ENCODE data around the gene CRYZ. TPM values are rescaled to one million over a fixed set of nuclear protein-coding genes. Genes with fewer than 3 reads are reported as not detected.
"Not testable (repeated sequence)": the region's sequence is repeated elsewhere in the genome, so short reads cannot be mapped to it uniquely, and the experiment has no call there.

The CRYZ gene
- polyA plus RNA-seq, 1 donor (not counting 4 experiments of a cell fraction or from before 2014, with no cell fraction given), result 213 TPM

- no peaks in the 10 kb centered on the region for H3K27me3 ChIP-seq (ENCODE audit: control insufficient read depth, extremely low read depth, insufficient read depth, low read length)
- no peak for TF ChIP-seq CTCF (optimal IDR thresholded peaks at IDR 0.05 in 1 of 3, IDR thresholded peaks at IDR 0.05 in 1 of 3, conservative IDR thresholded peaks at IDR 0.05 in 1 of 3; ENCODE audit: extremely low read depth in 1 of 3, insufficient read depth in 2 of 3, low read length in 3 of 3)
- H3K9me1 ChIP-seq (ENCODE audit: control insufficient read depth, extremely low read depth, insufficient read depth, low read length), result no peaks in the 10 kb centered on the region
- peaks cover 7 to 9% of the 10 kb centered on the region in 2 experiments for H3K36me3 ChIP-seq (ENCODE audit: control insufficient read depth in 2 of 2, extremely low read depth in 1 of 2, insufficient read depth in 2 of 2, low read length in 2 of 2)
- H4K20me1 ChIP-seq (ENCODE audit: control insufficient read depth, extremely low read depth, insufficient read depth, low read length), result no peaks in the 10 kb centered on the region
- H3K4me2 ChIP-seq (ENCODE audit: control insufficient read depth, extremely low read depth, insufficient read depth, low read depth, low read length), result no peak overlapping the region
- no peaks in the 10 kb centered on the region for H3K79me2 ChIP-seq (ENCODE audit: control insufficient read depth, insufficient read depth, low read length)
- no peak overlapping the region for H3K27ac ChIP-seq (ENCODE audit: control insufficient read depth, insufficient read depth, low read length)
- H3K4me3 ChIP-seq (ENCODE audit: control insufficient read depth in 2 of 3, extremely low read depth in 1 of 3, insufficient read depth in 2 of 3, low read depth in 1 of 3, low read length in 3 of 3), result no peak overlapping the region
- no peaks in the 10 kb centered on the region for H3K9me3 ChIP-seq (ENCODE audit: control insufficient read depth, low read depth, low read length)
- no peak overlapping the region for H3K9ac ChIP-seq (ENCODE audit: control insufficient read depth, extremely low read depth, insufficient read depth, low read length)
- no peak for DNase-seq (ENCODE audit: low read depth, low spot score)
- H2AFZ ChIP-seq (ENCODE audit: control insufficient read depth, low read length), result no peak overlapping the region
- FAIRE-seq, result no peak
- no peaks in the 10 kb centered on the region for H3K4me1 ChIP-seq (ENCODE audit: control insufficient read depth, extremely low read depth, insufficient read depth, low read length)
- dilution Hi-C loops (cut with MboI; ENCODE audit: extremely low pct_ligation_motif_present, low sequenced_read_pairs), result no loop called here
These were observed 31.0 kb upstream of the CRYZ start for GRCh38 chr1:74763807-74764206.

GRCh38 chr1:74756650-74757049 lies 23.8 kb upstream of the CRYZ start:
- peaks cover 8 to 14% of the 10 kb centered on the region in 2 experiments for H3K36me3 ChIP-seq (ENCODE audit: control insufficient read depth in 2 of 2, extremely low read depth in 1 of 2, insufficient read depth in 2 of 2, low read length in 2 of 2)
- H3K4me1 ChIP-seq (ENCODE audit: control insufficient read depth, extremely low read depth, insufficient read depth, low read length); H3K4me2 ChIP-seq (ENCODE audit: control insufficient read depth, extremely low read depth, insufficient read depth, low read depth, low read length); FAIRE-seq; H3K4me3 ChIP-seq (ENCODE audit: control insufficient read depth in 2 of 3, extremely low read depth in 1 of 3, insufficient read depth in 2 of 3, low read depth in 1 of 3, low read length in 3 of 3); H3K9ac ChIP-seq (ENCODE audit: control insufficient read depth, extremely low read depth, insufficient read depth, low read length); H3K27me3 ChIP-seq (ENCODE audit: control insufficient read depth, extremely low read depth, insufficient read depth, low read length); dilution Hi-C loops (cut with MboI; ENCODE audit: extremely low pct_ligation_motif_present, low sequenced_read_pairs); H3K27ac ChIP-seq (ENCODE audit: control insufficient read depth, insufficient read depth, low read length); H4K20me1 ChIP-seq (ENCODE audit: control insufficient read depth, extremely low read depth, insufficient read depth, low read length); DNase-seq (ENCODE audit: low read depth, low spot score); H3K9me1 ChIP-seq (ENCODE audit: control insufficient read depth, extremely low read depth, insufficient read depth, low read length); H2AFZ ChIP-seq (ENCODE audit: control insufficient read depth, low read length); H3K79me2 ChIP-seq (ENCODE audit: control insufficient read depth, insufficient read depth, low read length); H3K9me3 ChIP-seq (ENCODE audit: control insufficient read depth, low read depth, low read length): not testable (repeated sequence)

GRCh38 chr1:74755475-74755874 lies 22.6 kb upstream of the CRYZ start:
- Histone ChIP-seq H3K9ac (ENCODE audit: control insufficient read depth, extremely low read depth, insufficient read depth, low read length) (no peak overlapping the region), H3K4me1 (ENCODE audit: control insufficient read depth, extremely low read depth, insufficient read depth, low read length) (no peaks in the 10 kb centered on the region), H3K27me3 (ENCODE audit: control insufficient read depth, extremely low read depth, insufficient read depth, low read length) (no peaks in the 10 kb centered on the region), H3K4me3 (ENCODE audit: control insufficient read depth in 2 of 3, extremely low read depth in 1 of 3, insufficient read depth in 2 of 3, low read depth in 1 of 3, low read length in 3 of 3) (no peak overlapping the region), H3K36me3 (ENCODE audit: control insufficient read depth in 2 of 2, extremely low read depth in 1 of 2, insufficient read depth in 2 of 2, low read length in 2 of 2) (peaks cover 8 to 17% of the 10 kb centered on the region in 2 experiments), H4K20me1 (ENCODE audit: control insufficient read depth, extremely low read depth, insufficient read depth, low read length) (no peaks in the 10 kb centered on the region), H3K79me2 (ENCODE audit: control insufficient read depth, insufficient read depth, low read length) (no peaks in the 10 kb centered on the region), H3K9me1 (ENCODE audit: control insufficient read depth, extremely low read depth, insufficient read depth, low read length) (no peaks in the 10 kb centered on the region), H3K27ac (ENCODE audit: control insufficient read depth, insufficient read depth, low read length) (no peak overlapping the region), H2AFZ (ENCODE audit: control insufficient read depth, low read length) (no peak overlapping the region), H3K4me2 (ENCODE audit: control insufficient read depth, extremely low read depth, insufficient read depth, low read depth, low read length) (no peak overlapping the region), H3K9me3 (ENCODE audit: control insufficient read depth, low read depth, low read length) (no peaks in the 10 kb centered on the region)
- dilution Hi-C loops (cut with MboI; ENCODE audit: extremely low pct_ligation_motif_present, low sequenced_read_pairs), result no loop called here
- FAIRE-seq (no peak), DNase-seq (ENCODE audit: low read depth, low spot score) (no peak)
- TF ChIP-seq CTCF (optimal IDR thresholded peaks at IDR 0.05 in 1 of 3, IDR thresholded peaks at IDR 0.05 in 1 of 3, conservative IDR thresholded peaks at IDR 0.05 in 1 of 3; ENCODE audit: extremely low read depth in 1 of 3, insufficient read depth in 2 of 3, low read length in 3 of 3), result no peak
- no peak for TF ChIP-seq EZH2 (IDR thresholded peaks at IDR 0.05; ENCODE audit: low read length)

All from keratinocyte (primary cell).